Ectodermal cell (in vitro differentiated cells): ENCODE results near the gene PSMD13. TPM values are rescaled to one million over a fixed set of nuclear protein-coding genes. Genes with fewer than 3 reads are reported as not detected.
A peak's percentile ranks its signal among the peaks of the same experiment; 100 is the strongest.
"Not testable (repeated sequence)": the region's sequence is repeated elsewhere in the genome, so short reads cannot be mapped to it uniquely, and the experiment has no call there.

Experiments
- H3K27ac ChIP-seq: 2 replicates; pipeline ENCODE4 v1.7.0; 2013; ENCODE audit warnings: mild to moderate bottlenecking, low read depth, low read length; ENCODE audit not compliant: insufficient read depth, poor library complexity, severe bottlenecking
- H3K27me3 ChIP-seq: 2 replicates; pipeline ENCODE4 v1.7.0; 2013; ENCODE audit warnings: mild to moderate bottlenecking, low read length; ENCODE audit not compliant: insufficient read depth, control insufficient read depth, poor library complexity, severe bottlenecking
- H3K36me3 ChIP-seq: one replicate; pipeline ENCODE4 v1.7.0; 2013; ENCODE audit warnings: low read length; ENCODE audit not compliant: control insufficient read depth, insufficient read depth
- H3K4me1 ChIP-seq: one replicate; pipeline ENCODE4 v1.7.0; 2013; ENCODE audit warnings: low read length; ENCODE audit not compliant: control insufficient read depth, insufficient read depth
- H3K4me3 ChIP-seq: 2 replicates; pipeline ENCODE4 v1.7.0; 2013; ENCODE audit warnings: low read depth, low read length, control low read depth; ENCODE audit not compliant: insufficient read depth
- H3K9me3 ChIP-seq: 2 replicates; pipeline ENCODE4 v1.7.0; 2013; ENCODE audit warnings: mild to moderate bottlenecking, low read length, moderate library complexity; ENCODE audit not compliant: control insufficient read depth
- WGBS, 2 experiments: methylation state at CpG; one replicate each; pipeline ENCODE4 v1.1.7; 2013; ENCODE audit warnings: missing lambda C conversion rate in 2 of 2; 5-methylcytosine and 5-hydroxymethylcytosine counted together
- polyA plus RNA-seq, 4 experiments: library from polyadenylated mRNA; stranded (reverse); fragments of 50-300 nt; gene quantifications; one replicate each; pipeline ENCODE4 v1.2.3, GENCODE V29; 2013

PSMD13 gene
- polyA plus RNA-seq (2013, experiment 1 of 4), result 174 TPM
- 172 TPM for polyA plus RNA-seq (2013, experiment 2 of 4)
- 121 TPM for polyA plus RNA-seq (2013, experiment 3 of 4)
- polyA plus RNA-seq (2013, experiment 4 of 4), result 131 TPM

DNA sequence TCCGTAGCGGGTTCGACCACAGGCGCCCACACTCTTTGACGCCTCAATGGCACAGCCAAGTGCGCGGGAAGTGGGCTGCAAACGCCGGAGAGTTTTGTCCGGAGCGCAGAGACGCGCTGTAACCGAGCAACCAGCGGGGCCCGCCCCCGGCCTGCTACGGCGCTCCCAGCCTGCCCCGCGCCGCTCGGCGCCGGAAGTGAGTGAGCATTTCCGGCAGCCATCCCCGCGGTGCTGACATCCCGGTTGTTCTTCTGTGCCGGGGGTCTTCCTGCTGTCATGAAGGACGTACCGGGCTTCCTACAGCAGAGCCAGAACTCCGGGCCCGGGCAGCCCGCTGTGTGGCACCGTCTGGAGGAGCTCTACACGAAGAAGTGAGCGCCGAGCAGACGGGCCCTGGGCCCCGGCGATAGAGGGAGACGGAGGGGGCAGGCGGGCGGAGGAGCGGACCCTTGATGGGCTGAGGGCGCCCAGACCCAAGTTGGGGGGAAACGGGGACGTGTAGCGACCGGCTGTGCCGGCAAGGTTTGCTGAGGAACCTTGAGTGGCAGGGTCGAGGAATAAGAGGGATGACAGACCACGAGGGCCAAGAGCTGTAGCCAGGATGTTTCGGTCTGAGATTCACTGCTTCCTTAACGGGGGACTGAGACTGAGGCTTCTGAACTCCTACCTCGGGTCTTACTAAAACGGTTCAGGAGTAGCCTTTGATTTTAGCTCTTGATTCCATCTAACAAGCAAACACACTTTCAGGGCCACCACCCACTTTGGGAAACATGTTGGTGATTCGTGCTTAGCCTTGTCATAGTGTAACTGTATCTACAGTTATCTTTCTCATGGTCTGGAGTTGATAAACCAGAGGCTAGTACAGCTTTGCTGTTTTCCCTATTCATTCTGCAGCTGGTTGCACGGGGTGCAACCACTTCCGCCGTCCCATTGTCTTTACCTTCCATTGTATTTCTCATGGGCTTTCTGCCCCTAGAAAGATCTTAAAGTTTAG, at the start of gene PSMD13:
Gene PSMD13, plus strand, starts transcription at position 203 of the 994 bp plus-strand sequence. Its CDS starts 74 bp downstream, at position 277.
- peak within 1 kb of the TSS; percentile 84 for H3K27ac ChIP-seq
- no peaks in the 10 kb centered on the region for H3K9me3 ChIP-seq
- 2% methylated on average over 62 of the region's 62 CpGs for WGBS, 2 experiments
- no peaks in the 10 kb centered on the region for H3K27me3 ChIP-seq
- peak within 1 kb of the TSS; percentile 87 for H3K4me3 ChIP-seq
- H3K4me1 ChIP-seq, result peaks cover 9% of the 10 kb centered on the region
- peaks cover 3% of the 10 kb centered on the region for H3K36me3 ChIP-seq

DNA sequence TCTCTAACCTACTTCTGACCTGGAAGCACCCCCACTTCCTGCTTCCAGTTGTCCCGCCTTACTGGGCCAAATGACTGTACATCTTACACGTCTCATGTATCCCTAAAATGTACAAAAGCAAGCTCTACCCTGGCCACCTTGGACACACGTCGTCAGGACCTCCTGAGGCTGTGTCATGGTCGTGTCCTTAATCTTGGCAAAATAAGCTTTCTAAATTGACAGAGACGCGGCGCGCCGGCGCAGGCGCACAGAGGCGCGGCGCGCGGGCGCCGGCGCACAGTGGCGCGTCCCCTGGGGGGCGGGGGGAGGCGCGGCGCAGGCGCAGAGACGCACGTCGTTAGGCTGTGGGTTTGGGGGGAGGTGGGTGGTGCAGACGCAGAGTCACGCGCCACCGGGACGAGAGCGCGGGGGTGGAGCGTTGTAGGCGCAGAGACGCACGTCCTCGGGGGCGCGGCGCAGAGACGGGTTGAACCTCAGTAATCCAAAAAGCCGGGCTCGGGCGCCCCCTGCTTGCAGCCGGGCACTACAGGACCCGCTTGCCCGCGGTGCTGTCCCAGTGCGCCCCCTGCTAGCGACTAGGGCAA, 47.5 kb upstream of the PSMD13 start:
- H3K9me3 ChIP-seq, H3K4me3 ChIP-seq, H3K36me3 ChIP-seq, H3K27me3 ChIP-seq, H3K27ac ChIP-seq, H3K4me1 ChIP-seq: not testable (repeated sequence)
- 91 to 93% methylated on average over 24 to 25 of the region's 55 CpGs for WGBS, 2 experiments

DNA sequence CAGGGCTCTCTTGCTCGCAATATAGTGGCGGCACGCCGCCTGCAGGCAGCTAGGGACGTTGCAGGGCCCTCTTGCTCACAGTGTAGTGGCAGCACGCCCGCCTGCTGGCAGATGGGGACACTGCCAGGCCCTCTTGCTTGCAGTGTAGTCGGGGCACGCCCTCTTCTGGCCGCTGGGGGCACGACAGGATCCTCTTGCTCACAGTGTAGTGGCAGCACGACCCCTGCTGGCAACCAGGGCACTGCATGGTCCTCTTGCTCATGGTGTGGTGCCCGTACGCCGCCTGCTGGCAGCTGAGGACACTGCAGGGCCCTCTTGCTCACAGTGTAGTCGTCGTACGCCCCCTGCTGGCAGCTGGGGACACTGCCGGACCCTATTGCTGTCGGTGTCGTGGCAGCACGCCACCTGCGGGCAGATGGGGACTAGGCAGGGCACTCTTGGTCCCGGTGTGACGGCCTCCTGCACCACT, 46.9 kb upstream of the PSMD13 start:
- not testable (repeated sequence) for H3K4me3 ChIP-seq, H3K27me3 ChIP-seq, H3K36me3 ChIP-seq, H3K4me1 ChIP-seq, H3K27ac ChIP-seq, H3K9me3 ChIP-seq
- WGBS, 2 experiments, result 83 to 91% methylated on average over 7 of the region's 25 CpGs

DNA sequence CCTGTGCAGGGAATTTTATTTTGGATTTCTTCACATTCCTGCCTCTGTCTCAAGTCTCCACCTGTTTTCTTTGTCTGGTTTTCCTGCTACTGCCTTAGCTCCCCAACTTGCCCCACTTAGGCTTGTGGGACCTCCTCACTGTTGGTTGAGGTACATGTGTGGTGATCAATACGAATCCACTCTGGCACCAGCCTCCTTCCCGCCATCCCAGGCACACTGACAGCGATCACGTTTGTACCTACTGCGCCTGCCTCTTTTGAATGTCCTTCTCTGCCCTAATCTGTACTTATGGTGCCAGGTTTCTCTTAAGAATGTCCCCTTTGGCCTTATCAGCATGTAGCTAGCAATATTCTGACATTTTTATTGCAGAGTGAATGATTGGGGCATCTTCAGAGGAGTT, 46.2 kb upstream of the PSMD13 start:
- not testable (repeated sequence) for H3K27ac ChIP-seq, H3K4me1 ChIP-seq, H3K9me3 ChIP-seq, H3K27me3 ChIP-seq, H3K36me3 ChIP-seq, H3K4me3 ChIP-seq
- 85 to 93% methylated on average over 2 to 4 of the region's 5 CpGs for WGBS, 2 experiments

DNA sequence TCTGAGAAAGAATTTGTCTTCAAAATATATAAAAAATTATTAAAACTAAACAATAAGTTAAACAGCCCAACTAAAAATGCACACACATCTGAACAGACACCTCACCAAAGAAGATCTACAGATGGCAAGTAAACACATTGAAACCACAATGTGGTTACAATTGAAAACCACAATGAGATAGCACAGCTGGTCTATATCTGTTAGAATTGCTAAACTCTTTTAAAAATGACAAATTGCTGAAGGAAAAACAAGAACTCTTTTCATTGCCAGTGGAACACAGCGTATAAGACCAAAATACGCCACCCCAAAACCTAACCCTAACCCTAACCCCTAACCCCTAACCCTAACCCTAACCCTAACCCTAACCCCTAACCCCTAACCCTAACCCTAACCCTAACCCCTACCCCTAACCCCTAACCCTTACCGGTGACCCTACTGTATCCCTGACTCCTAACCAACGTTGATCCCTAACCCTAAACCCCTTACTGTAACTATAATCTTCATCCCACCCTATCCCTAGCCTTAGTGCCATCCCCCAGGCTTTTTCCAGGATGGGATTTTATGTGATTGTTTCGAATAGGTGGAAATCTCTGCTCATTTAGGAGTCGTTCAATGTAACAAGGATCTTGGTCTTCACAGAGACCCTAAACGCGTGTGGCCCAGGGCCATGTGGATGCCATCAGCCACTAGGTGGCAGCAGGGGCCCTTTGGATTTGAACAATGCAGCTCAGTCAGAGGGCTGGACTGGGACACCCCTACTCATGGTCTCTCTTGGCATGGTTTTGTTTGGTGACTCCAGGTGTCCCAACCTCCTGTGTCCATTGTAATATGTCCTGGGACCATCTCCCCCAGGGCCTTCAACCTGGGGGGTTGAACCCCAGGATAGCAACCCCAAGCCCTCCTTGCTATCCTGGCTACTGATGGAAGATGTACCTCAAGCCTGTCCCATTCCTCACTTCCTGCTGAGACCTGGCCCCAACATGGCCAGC, 45.0 kb upstream of the PSMD13 start:
- not testable (repeated sequence) for H3K36me3 ChIP-seq

DNA sequence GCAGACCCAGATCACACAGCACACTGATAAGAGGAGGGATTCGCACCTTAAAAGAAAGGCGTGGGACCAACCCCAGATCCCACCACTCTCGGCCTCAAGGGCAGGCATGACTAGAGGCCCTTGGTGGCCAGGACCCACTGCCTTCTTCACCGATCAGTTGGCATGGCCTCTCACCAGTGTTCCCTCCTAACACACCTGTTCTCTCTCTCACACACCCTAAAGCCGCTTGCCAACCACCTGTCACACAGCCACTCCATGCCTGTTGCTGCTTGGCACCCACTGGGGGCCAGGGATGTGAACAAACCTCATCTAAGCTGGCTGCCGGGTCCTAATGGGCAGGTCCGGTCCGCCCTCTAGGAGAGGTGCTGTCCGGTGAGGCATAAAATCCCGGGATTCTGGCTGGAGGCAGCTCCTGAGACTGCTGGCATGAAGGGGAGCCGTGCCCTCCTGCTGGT, 44.1 kb upstream of the PSMD13 start, which contains the start of gene SCGB1C1:
Gene SCGB1C1, plus strand, starts transcription at position 405 of the 455 bp plus-strand sequence. Its CDS starts 22 bp downstream, at position 427.
- not testable (repeated sequence) for H3K36me3 ChIP-seq, H3K27ac ChIP-seq, H3K27me3 ChIP-seq, H3K4me3 ChIP-seq, H3K4me1 ChIP-seq, H3K9me3 ChIP-seq
- WGBS, 2 experiments, result 95 to 97% methylated on average over 2 to 4 of the region's 11 CpGs

More for the DNA sequence above, 45.0 kb upstream of the PSMD13 start:
- not testable (repeated sequence) for H3K9me3 ChIP-seq, H3K4me1 ChIP-seq, H3K27me3 ChIP-seq, H3K27ac ChIP-seq, H3K4me3 ChIP-seq
- 57 to 100% methylated on average over 1 to 2 of the region's 8 CpGs for WGBS, 2 experiments

DNA sequence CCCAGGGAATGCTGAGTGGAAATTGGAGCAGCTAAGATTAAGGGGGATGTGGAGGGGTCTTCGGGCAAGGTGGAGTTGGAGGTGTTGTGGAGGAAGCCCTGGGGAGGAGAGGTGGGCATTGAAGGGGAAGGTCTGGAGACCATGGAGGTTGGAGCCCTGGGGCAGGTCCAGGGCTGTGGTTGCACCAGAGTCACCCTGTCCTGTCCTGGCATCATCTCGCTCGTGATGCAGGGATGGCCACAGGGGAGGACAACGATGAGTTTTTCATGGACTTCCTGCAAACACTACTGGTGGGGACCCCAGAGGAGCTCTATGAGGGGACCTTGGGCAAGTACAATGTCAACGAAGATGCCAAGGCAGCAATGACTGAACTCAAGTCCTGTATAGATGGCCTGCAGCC, 43.3 kb upstream of the PSMD13 start:
- H3K4me1 ChIP-seq, H3K27ac ChIP-seq, H3K36me3 ChIP-seq, H3K27me3 ChIP-seq, H3K4me3 ChIP-seq, H3K9me3 ChIP-seq: not testable (repeated sequence)
- 86 to 90% methylated on average over 5 of the region's 5 CpGs for WGBS, 2 experiments

DNA sequence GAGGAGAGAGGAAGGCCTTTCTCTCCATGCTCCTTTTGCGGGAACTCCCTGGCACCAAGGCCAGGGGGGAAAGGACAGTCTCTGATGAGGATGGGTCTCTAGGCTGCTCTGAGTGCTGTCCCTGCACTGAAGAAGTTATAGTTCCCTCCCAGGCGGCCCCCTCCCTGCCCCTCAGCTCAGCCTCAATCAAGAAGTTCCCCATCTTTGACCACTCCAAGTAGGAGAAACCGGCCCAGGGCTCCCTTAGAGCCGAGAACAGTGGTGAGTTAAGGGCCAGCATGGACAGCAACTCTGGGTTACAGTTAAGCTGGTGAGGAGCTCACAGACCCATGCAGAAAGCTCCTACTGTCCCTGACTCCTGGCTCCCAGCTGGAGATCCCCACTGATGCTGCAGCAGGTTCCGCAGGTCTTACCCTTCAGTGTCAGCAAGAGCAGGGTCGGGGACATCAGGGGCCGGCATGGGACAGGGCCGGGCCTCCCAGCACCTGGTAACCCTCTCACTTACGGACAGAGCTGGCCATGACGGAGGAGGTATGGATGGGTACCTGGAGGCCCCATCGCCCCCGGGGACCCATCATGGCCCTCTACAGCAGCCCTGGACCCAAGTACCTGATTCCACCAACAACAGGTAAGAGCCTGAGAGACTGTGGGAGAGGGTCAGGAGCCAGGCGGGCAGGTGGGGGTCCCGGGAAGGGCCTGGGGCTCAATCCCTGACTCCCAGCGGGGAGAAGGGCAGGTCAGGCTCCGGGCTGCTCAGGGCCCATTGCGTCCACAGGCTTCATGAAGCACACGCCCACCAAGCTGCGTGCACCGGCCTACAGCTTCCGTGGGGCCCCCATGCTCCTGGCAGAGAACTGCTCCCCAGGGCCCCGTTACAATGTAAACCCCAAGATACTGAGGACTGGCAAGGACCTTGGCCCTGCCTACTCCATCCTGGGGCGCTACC, 39.7 kb upstream of the PSMD13 start:
- Histone ChIP-seq H3K9me3 (no peaks in the 10 kb centered on the region), H3K4me3 (no peak overlapping the region), H3K36me3 (no peaks in the 10 kb centered on the region), H3K27ac (no peak overlapping the region), H3K27me3 (no peaks in the 10 kb centered on the region), H3K4me1 (no peaks in the 10 kb centered on the region)
- WGBS, 2 experiments, result 90 to 92% methylated on average over 23 of the region's 23 CpGs

DNA sequence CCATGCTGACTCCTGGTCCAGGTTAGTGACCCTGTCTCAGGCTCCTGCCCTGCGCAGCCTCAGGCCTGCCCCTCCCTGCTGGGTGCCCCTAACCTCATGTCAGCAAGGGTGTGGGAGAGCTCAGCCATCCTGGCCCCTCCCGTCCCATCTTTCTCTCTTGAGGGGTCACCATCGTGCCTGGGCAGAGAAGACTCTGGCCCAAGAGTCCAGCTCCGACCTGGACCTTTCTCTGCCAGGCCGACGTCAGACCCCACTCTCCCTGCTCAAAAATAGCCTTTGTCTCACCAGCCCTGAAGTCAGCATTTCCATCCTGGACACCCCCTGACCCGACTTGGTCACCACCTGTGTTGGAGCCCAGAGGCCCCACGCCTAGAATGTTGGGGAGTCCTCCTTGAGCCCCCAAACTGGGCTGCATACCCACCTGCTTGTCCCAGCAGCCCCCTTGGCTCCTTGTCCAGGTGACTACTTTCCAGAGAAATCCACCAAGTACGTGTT, 39.0 kb upstream of the PSMD13 start:
- Histone ChIP-seq H3K4me3 (no peak overlapping the region), H3K9me3 (no peaks in the 10 kb centered on the region), H3K27me3 (no peaks in the 10 kb centered on the region), H3K36me3 (no peaks in the 10 kb centered on the region), H3K4me1 (no peaks in the 10 kb centered on the region), H3K27ac (no peak overlapping the region)
- WGBS, 2 experiments, result 88 to 90% methylated on average over 9 of the region's 9 CpGs
